IgD-negative memory B cell (primary cell): ENCODE data around the gene BBS1. TPM values are rescaled to one million over a fixed set of nuclear protein-coding genes. Genes with fewer than 3 reads are reported as not detected.

Experiments
- H3K27ac Mint-ChIP-seq, 3 donors: one replicate each; pipeline ENCODE4 v1.8.0; 2020 to 2022; ENCODE audit warnings: mild to moderate bottlenecking in 3 of 3, mixed read lengths in 3 of 3, moderate library complexity in 1 of 3
- H3K27me3 Mint-ChIP-seq: one replicate; pipeline ENCODE4 v1.8.0; 2021; ENCODE audit warnings: mixed read lengths
- H3K36me3 Mint-ChIP-seq: one replicate; pipeline ENCODE4 v1.8.0; 2020; ENCODE audit warnings: mild to moderate bottlenecking, mixed read lengths
- H3K4me1 Mint-ChIP-seq, 3 donors: one replicate each; pipeline ENCODE4 v1.8.0; 2020 to 2022; ENCODE audit warnings: mixed read lengths in 3 of 3, mild to moderate bottlenecking in 1 of 3
- H3K4me3 Mint-ChIP-seq, 4 donors: one replicate each; pipeline ENCODE4 v1.8.0; 2020 to 2022; ENCODE audit warnings: mild to moderate bottlenecking in 4 of 4, mixed read lengths in 4 of 4, moderate library complexity in 3 of 4
- H3K9me3 Mint-ChIP-seq, 3 donors: one replicate each; pipeline ENCODE4 v1.8.0; 2020 to 2021; ENCODE audit warnings: mixed read lengths in 3 of 3, mild to moderate bottlenecking in 1 of 3
- polyA plus RNA-seq: library from polyadenylated mRNA; unstranded; fragments of 300-500 nt; fragmentation: Illumina TruSeq; gene quantifications from one replicate; pipeline ENCODE4 v1.2.3, GENCODE V29; 2021

Gene BBS1
- polyA plus RNA-seq, 1 donor from 2014 or later: 10.3 TPM

DNA sequence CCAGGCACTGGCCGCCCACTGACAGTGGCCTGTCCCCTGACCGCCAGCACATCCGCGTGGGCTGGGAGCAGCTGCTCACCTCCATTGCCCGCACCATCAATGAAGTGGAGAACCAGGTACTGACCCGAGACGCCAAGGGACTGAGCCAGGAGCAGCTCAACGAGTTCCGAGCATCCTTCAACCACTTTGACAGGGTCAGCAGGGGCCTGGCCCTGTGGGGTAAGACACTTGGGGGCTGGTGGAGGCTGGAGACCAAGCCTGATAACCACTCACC lies 51.5 kb downstream of the BBS1 start:
- Mint-ChIP-seq H3K9me3 (no peaks in the 10 kb centered on the region), H3K4me3 (no peak overlapping the region), H3K27ac (peak overlapping the region in 1 of 3 donors; percentile 87), H3K4me1 (peaks cover 0 to 1% (median 0%) of the 10 kb centered on the region in 3 donors), H3K36me3 (no peaks in the 10 kb centered on the region), H3K27me3 (peaks cover 16% of the 10 kb centered on the region)

DNA sequence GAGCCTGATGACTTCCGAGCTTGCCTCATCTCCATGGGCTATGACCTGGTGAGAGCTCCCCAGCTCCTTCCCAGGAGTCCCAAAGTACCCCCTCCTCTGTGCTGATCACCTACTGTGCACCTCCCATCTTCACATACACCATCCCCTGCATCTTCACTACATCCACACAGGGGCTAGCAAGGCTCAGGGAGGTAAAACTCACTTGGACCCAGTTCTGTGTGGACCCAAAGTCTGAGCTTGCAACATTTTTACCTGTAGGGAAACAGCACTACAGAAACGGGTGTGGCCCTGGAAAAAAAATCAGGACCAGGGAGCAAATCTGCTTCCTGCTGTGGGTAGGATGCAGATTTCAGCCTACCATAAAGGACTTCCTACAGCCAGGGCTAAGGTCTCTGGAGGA lies 51.8 kb downstream of the BBS1 start:
- H3K27ac Mint-ChIP-seq: no peak overlapping the region
- peaks cover 16% of the 10 kb centered on the region for H3K27me3 Mint-ChIP-seq
- peaks cover 0 to 1% (median 0%) of the 10 kb centered on the region in 3 donors for H3K4me1 Mint-ChIP-seq
- no peaks in the 10 kb centered on the region for H3K36me3 Mint-ChIP-seq
- H3K9me3 Mint-ChIP-seq: no peaks in the 10 kb centered on the region
- no peak overlapping the region for H3K4me3 Mint-ChIP-seq

DNA sequence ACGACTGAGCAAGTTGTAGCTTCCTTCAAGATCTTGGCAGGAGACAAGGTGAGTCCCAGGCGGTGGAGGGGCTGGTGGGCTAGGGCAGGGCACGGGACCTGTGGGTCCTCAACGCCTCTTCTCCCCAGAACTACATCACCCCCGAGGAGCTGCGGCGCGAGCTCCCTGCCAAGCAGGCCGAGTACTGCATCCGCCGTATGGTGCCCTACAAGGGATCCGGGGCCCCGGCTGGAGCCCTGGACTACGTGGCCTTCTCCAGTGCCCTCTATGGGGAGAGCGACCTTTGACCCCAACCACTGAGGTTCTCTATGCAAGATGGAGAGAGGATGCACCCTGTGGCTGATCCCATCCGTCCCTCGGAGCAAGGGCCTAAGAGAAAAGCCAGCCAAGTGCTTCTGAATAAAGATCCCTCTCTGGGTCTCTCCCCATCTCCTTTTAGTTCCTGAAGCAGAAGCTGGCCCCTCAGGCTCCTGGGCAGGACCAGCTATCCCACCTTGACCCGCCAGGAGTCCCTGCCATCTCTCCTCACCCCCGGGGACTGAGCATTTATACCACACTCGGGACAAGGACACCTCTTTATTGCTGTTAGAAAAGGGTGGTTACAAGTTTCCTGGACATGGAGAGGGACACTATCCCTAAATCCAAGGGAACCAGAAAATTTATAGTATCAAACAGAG lies 52.6 kb downstream of the BBS1 start:
- Mint-ChIP-seq H3K9me3 (no peaks in the 10 kb centered on the region), H3K27me3 (peaks cover 16% of the 10 kb centered on the region), H3K36me3 (no peaks in the 10 kb centered on the region), H3K4me1 (peaks cover 0 to 1% (median 0%) of the 10 kb centered on the region in 3 donors), H3K27ac (peak overlapping the region in 1 of 3 donors; percentile 8), H3K4me3 (no peak overlapping the region)

DNA sequence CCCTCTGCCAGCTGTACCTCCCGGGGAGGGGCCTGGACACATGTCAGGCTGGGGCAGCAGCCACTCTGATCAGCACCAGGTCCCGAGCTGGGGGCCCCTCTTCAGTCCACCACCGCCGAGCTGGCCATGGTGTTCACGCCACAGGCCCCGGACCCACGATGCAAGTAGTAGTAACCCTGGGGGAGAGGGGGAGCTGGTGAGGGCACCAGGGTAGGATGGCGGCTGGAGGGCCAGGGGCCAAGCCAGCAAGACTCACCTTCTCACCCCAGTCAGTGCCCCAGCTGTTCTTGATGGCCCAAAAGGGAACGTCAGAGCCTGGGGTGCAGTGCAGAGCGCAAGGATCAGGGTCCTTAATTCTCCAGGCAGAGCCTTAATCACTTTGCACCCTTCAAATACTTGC lies 53.4 kb downstream of the BBS1 start:
- Mint-ChIP-seq H3K4me1 (peaks cover 0 to 3% (median 2%) of the 10 kb centered on the region in 3 donors), H3K4me3 (no peak overlapping the region), H3K9me3 (no peaks in the 10 kb centered on the region), H3K27me3 (peaks cover 15% of the 10 kb centered on the region), H3K36me3 (no peaks in the 10 kb centered on the region), H3K27ac (no peak overlapping the region)

- H3K4me3 Mint-ChIP-seq: no peak overlapping the region
- no peaks in the 10 kb centered on the region for H3K9me3 Mint-ChIP-seq
- peak overlapping the region in 1 of 3 donors; percentile 22 for H3K27ac Mint-ChIP-seq
- H3K27me3 Mint-ChIP-seq: peaks cover 13% of the 10 kb centered on the region
- no peaks in the 10 kb centered on the region for H3K36me3 Mint-ChIP-seq
- H3K4me1 Mint-ChIP-seq: peaks cover 0 to 3% (median 2%) of the 10 kb centered on the region in 3 donors
Measured at GRCh38 chr11:66564538-66564937, 54.1 kb downstream of the BBS1 start.

DNA sequence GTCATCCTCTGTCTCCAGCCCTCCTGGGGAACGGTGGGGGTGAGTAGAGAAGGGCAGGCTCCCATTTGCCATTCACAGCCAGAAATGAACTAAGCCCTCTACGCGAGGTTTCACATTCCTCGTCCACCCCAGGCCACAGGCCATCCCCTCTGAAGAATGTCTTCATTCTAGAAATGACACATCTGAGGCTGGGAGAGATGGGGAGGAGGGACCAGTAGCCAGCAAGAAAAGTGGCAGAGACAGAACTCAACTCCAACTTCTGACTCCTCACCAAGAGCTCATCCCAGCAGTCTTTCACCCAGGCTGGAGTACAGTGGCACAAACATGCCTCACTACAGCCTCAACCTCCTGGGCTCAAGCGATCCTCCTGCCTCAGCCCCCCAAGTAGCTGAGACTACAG lies 54.5 kb downstream of the BBS1 start:
- H3K4me1 Mint-ChIP-seq: peaks cover 0 to 3% (median 2%) of the 10 kb centered on the region in 3 donors
- no peaks in the 10 kb centered on the region for H3K36me3 Mint-ChIP-seq
- H3K27ac Mint-ChIP-seq: peak overlapping the region in 1 of 3 donors; percentile 22
- peaks cover 13% of the 10 kb centered on the region for H3K27me3 Mint-ChIP-seq
- no peak overlapping the region for H3K4me3 Mint-ChIP-seq
- no peaks in the 10 kb centered on the region for H3K9me3 Mint-ChIP-seq

GRCh38 chr11:66566221-66566620 lies 55.8 kb downstream of the BBS1 start:
- no peak overlapping the region for H3K27ac Mint-ChIP-seq
- H3K9me3 Mint-ChIP-seq: no peaks in the 10 kb centered on the region
- no peaks in the 10 kb centered on the region for H3K36me3 Mint-ChIP-seq
- peaks cover 0 to 3% (median 2%) of the 10 kb centered on the region in 3 donors for H3K4me1 Mint-ChIP-seq
- H3K4me3 Mint-ChIP-seq: peak overlapping the region in 1 of 4 donors; percentile 35
- H3K27me3 Mint-ChIP-seq: peaks cover 6% of the 10 kb centered on the region

DNA sequence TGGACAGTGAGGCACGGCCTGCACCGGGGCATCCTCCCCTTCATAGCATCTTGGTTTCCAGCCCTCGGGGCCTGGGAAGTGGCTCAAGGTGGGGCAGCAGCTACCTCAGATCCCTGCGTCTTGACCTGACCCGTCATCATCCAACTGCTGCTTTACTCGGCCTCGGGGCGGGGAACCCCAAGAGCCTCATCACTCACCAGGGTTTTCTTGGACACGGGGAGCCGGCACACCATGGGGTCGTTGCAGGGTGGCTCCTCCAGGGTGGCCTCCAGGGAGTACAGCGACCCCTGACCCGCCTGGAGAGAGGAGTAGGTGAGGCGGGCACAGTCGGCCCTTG lies 57.3 kb downstream of the BBS1 start:
- H3K36me3 Mint-ChIP-seq: no peaks in the 10 kb centered on the region
- H3K4me3 Mint-ChIP-seq: peak overlapping the region; percentile 63 to 85 (median 78)
- H3K27ac Mint-ChIP-seq: no peak overlapping the region
- peaks cover 0 to 3% (median 2%) of the 10 kb centered on the region in 3 donors for H3K4me1 Mint-ChIP-seq
- peaks cover 4% of the 10 kb centered on the region for H3K27me3 Mint-ChIP-seq
- no peaks in the 10 kb centered on the region for H3K9me3 Mint-ChIP-seq

- no peaks in the 10 kb centered on the region for H3K36me3 Mint-ChIP-seq
- H3K4me1 Mint-ChIP-seq: peaks cover 0 to 3% (median 2%) of the 10 kb centered on the region in 3 donors
- H3K27me3 Mint-ChIP-seq: peaks cover 4% of the 10 kb centered on the region
- H3K4me3 Mint-ChIP-seq: peak within 1 kb of the TSS; percentile 72 to 89 (median 81)
- H3K27ac Mint-ChIP-seq: peak within 1 kb of the TSS in 1 of 3 donors; percentile 28
- no peaks in the 10 kb centered on the region for H3K9me3 Mint-ChIP-seq
Measured at GRCh38 chr11:66568124-66568916, 57.9 kb downstream of the BBS1 start, which contains the start of gene CTSF. Gene CTSF, minus strand, starts transcription at chr11:66568606. Its CDS starts 120 bp downstream, at chr11:66568486.

DNA sequence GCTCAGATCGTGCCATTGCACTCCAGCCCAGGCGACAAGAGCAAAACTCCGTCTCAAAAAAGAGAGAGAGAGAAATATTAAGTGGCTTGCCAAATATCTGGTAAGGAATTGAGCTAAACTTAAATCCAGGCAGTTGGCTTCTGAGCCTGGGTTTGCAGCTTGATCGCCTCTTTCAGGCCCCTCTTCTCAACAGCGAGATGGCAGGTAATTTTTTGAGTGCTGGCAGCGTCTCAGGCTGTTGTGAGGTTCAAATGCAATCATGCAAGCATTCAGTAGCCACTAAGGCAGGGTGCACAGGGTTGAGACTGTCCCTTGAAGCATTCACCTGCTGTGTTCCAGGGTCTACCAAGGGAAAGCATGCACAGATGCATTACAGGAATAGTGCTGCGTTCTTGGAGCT lies 58.6 kb downstream of the BBS1 start:
- peak overlapping the region in 2 of 4 donors; percentile 53 to 83 for H3K4me3 Mint-ChIP-seq
- H3K36me3 Mint-ChIP-seq: no peaks in the 10 kb centered on the region
- H3K27me3 Mint-ChIP-seq: peaks cover 7% of the 10 kb centered on the region
- no peaks in the 10 kb centered on the region for H3K9me3 Mint-ChIP-seq
- no peak overlapping the region for H3K27ac Mint-ChIP-seq
- H3K4me1 Mint-ChIP-seq: peaks cover 0 to 3% (median 2%) of the 10 kb centered on the region in 3 donors

DNA sequence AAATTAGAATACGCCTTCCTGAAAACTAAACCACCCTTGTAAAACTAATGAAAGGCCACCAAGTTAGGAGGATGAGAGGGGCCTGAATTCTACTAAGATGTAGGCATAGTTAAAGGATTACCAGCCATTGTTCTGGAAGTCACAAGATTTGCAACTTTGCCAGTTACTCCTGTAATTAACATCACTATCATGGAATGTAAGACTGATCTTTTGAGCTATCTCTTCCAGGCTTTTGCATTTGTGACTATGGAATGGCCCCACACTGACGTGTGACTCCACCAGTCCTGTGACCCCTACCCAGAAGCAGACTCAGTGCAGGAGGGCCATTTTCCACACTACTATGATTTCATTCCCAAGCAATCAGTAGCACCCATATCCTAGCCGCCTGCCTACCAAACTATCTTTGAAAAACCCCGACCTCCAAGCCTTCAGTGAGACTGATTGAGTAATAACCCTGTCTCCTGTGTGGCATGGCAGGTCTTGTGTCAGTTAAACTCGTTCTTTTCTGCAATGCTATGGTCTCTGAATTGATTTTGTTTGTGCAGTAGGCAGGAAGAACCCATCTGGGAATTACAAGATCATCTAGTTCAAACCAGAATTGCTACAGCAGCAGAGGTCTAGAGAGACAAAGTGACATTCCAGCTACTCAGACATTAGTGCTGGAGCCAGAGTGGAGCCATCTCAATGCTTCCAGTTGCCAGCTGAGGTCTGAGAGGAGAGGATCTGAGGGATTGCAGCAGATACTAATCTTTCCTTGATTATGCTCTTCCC lies 59.8 kb downstream of the BBS1 start:
- H3K27ac Mint-ChIP-seq: peak overlapping the region in 1 of 3 donors; percentile 27
- peaks cover 0 to 2% (median 0%) of the 10 kb centered on the region in 3 donors for H3K9me3 Mint-ChIP-seq
- H3K27me3 Mint-ChIP-seq: peaks cover 9% of the 10 kb centered on the region
- peaks cover 0 to 3% (median 2%) of the 10 kb centered on the region in 3 donors for H3K4me1 Mint-ChIP-seq
- peak overlapping the region in 2 of 4 donors; percentile 49 to 62 for H3K4me3 Mint-ChIP-seq
- no peaks in the 10 kb centered on the region for H3K36me3 Mint-ChIP-seq

GRCh38 chr11:66570850-66571180 lies 60.4 kb downstream of the BBS1 start:
- Mint-ChIP-seq H3K27ac (no peak overlapping the region), H3K27me3 (peaks cover 11% of the 10 kb centered on the region), H3K4me3 (peak overlapping the region in 1 of 4 donors; percentile 1), H3K4me1 (peaks cover 0 to 3% (median 2%) of the 10 kb centered on the region in 3 donors), H3K36me3 (no peaks in the 10 kb centered on the region), H3K9me3 (peaks cover 0 to 2% (median 0%) of the 10 kb centered on the region in 3 donors)

DNA sequence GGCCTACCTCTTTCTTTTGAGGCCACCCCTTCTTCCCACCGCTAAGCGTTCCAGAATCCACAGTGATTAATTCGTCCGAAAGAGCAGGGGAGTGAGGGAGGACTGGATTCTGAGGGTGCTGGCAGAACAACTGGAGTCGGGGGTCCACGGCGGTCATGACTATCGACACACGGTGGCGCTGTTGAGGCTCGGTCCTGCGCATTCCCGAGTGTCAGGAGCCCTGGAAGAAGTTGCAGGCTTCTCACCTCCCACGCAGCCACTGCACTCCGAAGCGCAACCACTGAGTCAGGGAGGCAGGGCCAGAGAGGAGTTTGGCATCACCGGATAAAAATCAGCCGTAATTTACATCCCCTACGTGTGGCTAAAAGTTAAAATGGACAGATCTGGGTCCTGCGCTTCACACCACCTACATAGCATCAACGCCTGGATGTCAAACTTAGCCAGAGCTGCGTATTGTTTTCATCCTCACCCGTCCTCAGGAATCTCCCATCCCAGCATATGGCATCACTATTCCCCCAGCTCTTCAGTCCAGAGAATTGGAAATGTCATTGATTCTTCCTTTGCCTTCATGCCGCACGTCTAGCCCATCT lies 68.7 kb downstream of the BBS1 start:
- Mint-ChIP-seq H3K4me1 (peaks cover 0 to 6% (median 6%) of the 10 kb centered on the region in 3 donors), H3K9me3 (peaks cover 0 to 6% (median 4%) of the 10 kb centered on the region in 3 donors), H3K36me3 (no peaks in the 10 kb centered on the region), H3K27ac (no peak overlapping the region), H3K4me3 (peak overlapping the region in 2 of 4 donors; percentile 84 to 85), H3K27me3 (peaks cover 4% of the 10 kb centered on the region)

DNA sequence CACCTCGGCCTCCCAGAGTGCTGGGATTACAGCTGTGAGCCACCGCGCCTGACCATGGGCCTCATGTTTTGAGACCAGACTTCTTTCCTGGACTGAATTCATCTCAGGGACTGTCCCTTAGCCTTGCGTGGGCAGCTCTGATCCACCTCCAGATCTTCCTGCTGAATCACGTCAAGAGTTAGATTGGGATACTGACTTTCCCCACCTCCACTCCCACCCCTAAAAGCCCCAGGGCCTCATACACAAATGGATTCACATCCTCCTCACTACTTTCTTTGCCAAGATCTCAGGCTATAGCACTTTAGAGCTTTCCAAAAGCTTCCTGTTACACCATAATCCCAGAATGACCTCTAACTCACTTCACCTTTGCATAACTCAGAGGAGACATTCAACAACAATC lies 70.4 kb downstream of the BBS1 start:
- Mint-ChIP-seq H3K27ac (no peak overlapping the region), H3K9me3 (peaks cover 0 to 6% (median 3%) of the 10 kb centered on the region in 3 donors), H3K4me3 (no peak overlapping the region), H3K27me3 (no peaks in the 10 kb centered on the region), H3K36me3 (no peaks in the 10 kb centered on the region), H3K4me1 (peaks cover 0 to 6% (median 6%) of the 10 kb centered on the region in 3 donors)

DNA sequence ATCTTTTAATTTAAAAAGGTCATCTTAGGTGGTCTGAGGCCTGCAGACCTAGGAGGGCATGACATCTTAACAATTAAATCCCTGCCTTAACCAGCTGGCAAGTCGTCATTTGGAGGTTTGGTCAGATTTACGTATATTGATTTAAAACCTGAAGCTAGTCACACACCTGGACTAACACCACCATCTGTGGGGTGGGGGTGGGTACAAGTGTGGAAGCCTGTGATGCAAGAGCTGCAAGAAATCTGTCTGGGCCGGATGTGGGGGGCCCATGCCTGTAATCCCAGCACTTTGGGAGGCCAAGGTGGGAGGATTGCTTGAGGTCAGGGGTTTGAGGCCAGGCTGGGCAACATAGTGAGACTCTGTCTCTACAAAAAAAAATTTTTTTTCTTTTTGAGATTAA lies 70.8 kb downstream of the BBS1 start:
- H3K4me1 Mint-ChIP-seq: peaks cover 0 to 6% (median 6%) of the 10 kb centered on the region in 3 donors
- H3K9me3 Mint-ChIP-seq: peaks cover 0 to 6% (median 3%) of the 10 kb centered on the region in 3 donors
- H3K36me3 Mint-ChIP-seq: no peaks in the 10 kb centered on the region
- H3K27me3 Mint-ChIP-seq: no peaks in the 10 kb centered on the region
- H3K27ac Mint-ChIP-seq: no peak overlapping the region
- no peak overlapping the region for H3K4me3 Mint-ChIP-seq
